WTC11 (cell line): ENCODE results near the gene UBE2F. TPM values are rescaled to one million over a fixed set of nuclear protein-coding genes. Genes with fewer than 3 reads are reported as not detected.

Experiments
- ATAC-seq: fragments of 200-7000 bp; cut with Tn5 transposase; 2 replicates; pipeline ENCODE4 v1.10.0; 2021; ENCODE audit warnings: mild to moderate bottlenecking, moderate library complexity
- CTCF ChIA-PET: fragments of 300-600 bp; sonication (Branson Sonifier 250); formaldehyde crosslinking; loops from one replicate; lab custom pipeline; 2021; ENCODE audit warnings: antibody characterized with exemption; lab: Charles Lee
- POLR2A ChIA-PET: fragments of 350-600 bp; sonication (Branson Sonifier 250); formaldehyde crosslinking; loops from one replicate; lab custom pipeline; 2021; ENCODE audit warnings: antibody characterized with exemption; lab: Charles Lee
- DNase-seq: peaks from one replicate; pipeline ENCODE4 v3.0.0; 2021; ENCODE audit warnings: low spot score
- H3K27ac Mint-ChIP-seq: 2 replicates; pipeline ENCODE4 v1.8.0; 2021; ENCODE audit warnings: mixed read lengths
- H3K27me3 Mint-ChIP-seq: 2 replicates; pipeline ENCODE4 v1.8.0; 2021; ENCODE audit warnings: low read depth, mild to moderate bottlenecking, moderate library complexity, mixed read lengths
- H3K36me3 Mint-ChIP-seq: 2 replicates; pipeline ENCODE4 v1.8.0; 2021; ENCODE audit warnings: mixed read lengths
- H3K4me1 Mint-ChIP-seq: 2 replicates; pipeline ENCODE4 v1.8.0; 2022; ENCODE audit warnings: mixed read lengths
- H3K4me3 Mint-ChIP-seq: 2 replicates; pipeline ENCODE4 v1.8.0; 2021; ENCODE audit warnings: mild to moderate bottlenecking, moderate library complexity, mixed read lengths
- H3K9me3 Mint-ChIP-seq: 2 replicates; pipeline ENCODE4 v1.8.0; 2021; ENCODE audit warnings: mixed read lengths
- AR ChIP-seq: fragments of 250-450 bp; sonication (Bioruptor Pico); IDR thresholded peaks from 2 replicates; pipeline ENCODE4 v1.9.0; 2021; ENCODE audit warnings: mild to moderate bottlenecking
- ATF1 ChIP-seq: sonication (generic); formaldehyde crosslinking; IDR thresholded peaks from 2 replicates; pipeline ENCODE4 v1.8.1; 2023; ENCODE audit warnings: mild to moderate bottlenecking, moderate library complexity, missing genetic modification reagents
- ATF6 ChIP-seq: sonication (generic); formaldehyde crosslinking; IDR thresholded peaks from 2 replicates; pipeline ENCODE4 v1.8.1; 2023; ENCODE audit warnings: mild to moderate bottlenecking, missing genetic modification reagents
- E2F4 ChIP-seq: sonication (generic); formaldehyde crosslinking; IDR thresholded peaks from 2 replicates; pipeline ENCODE4 v1.8.1; 2022; ENCODE audit warnings: low read depth, mild to moderate bottlenecking, moderate library complexity, missing genetic modification reagents, borderline replicate concordance
- FOXJ3 ChIP-seq: sonication (generic); formaldehyde crosslinking; IDR thresholded peaks from 2 replicates; pipeline ENCODE4 v1.9.0; 2021; ENCODE audit warnings: missing genetic modification reagents, mild to moderate bottlenecking, borderline replicate concordance
- FOXP1 ChIP-seq: sonication (generic); formaldehyde crosslinking; IDR thresholded peaks from 2 replicates; pipeline ENCODE4 v1.8.0; 2022; ENCODE audit warnings: missing genetic modification reagents, mild to moderate bottlenecking, moderate library complexity, borderline replicate concordance
- JAZF1 ChIP-seq: fragments of 250-450 bp; sonication (Bioruptor Pico); IDR thresholded peaks from 2 replicates; pipeline ENCODE4 v1.9.0; 2021; ENCODE audit warnings: moderate library complexity, mild to moderate bottlenecking, inconsistent platforms
- MAX ChIP-seq: sonication (generic); formaldehyde crosslinking; IDR thresholded peaks from 2 replicates; pipeline ENCODE4 v1.8.0; 2022; ENCODE audit warnings: mild to moderate bottlenecking, missing genetic modification reagents
- MLX ChIP-seq: sonication (generic); formaldehyde crosslinking; IDR thresholded peaks from 2 replicates; pipeline ENCODE4 v1.8.1; 2023; ENCODE audit warnings: mild to moderate bottlenecking, missing genetic modification reagents, moderate library complexity
- NR1H2 ChIP-seq: sonication (generic); formaldehyde crosslinking; IDR thresholded peaks from 2 replicates; pipeline ENCODE4 v1.9.0; 2021; ENCODE audit warnings: mild to moderate bottlenecking, moderate library complexity, missing genetic modification reagents
- NR2C2 ChIP-seq: sonication (generic); formaldehyde crosslinking; IDR thresholded peaks from 2 replicates; pipeline ENCODE4 v1.8.0; 2022; ENCODE audit warnings: mild to moderate bottlenecking, missing genetic modification reagents
- PREB ChIP-seq: sonication (generic); formaldehyde crosslinking; IDR thresholded peaks from 2 replicates; pipeline ENCODE4 v1.8.1; 2022; ENCODE audit warnings: mild to moderate bottlenecking, missing genetic modification reagents, moderate library complexity, borderline replicate concordance
- SOX15 ChIP-seq: fragments of 250-450 bp; sonication (Bioruptor Pico); IDR thresholded peaks from 2 replicates; pipeline ENCODE4 v1.9.0; 2021; ENCODE audit warnings: mild to moderate bottlenecking
- ZNF263 ChIP-seq: sonication (generic); formaldehyde crosslinking; IDR thresholded peaks from 2 replicates; pipeline ENCODE4 v1.8.1; 2022; ENCODE audit warnings: low read depth, mild to moderate bottlenecking, moderate library complexity, missing genetic modification reagents
- ZSCAN18 ChIP-seq: fragments of 250-450 bp; sonication (Bioruptor Pico); IDR thresholded peaks from 2 replicates; pipeline ENCODE4 v2.1.2; 2022; ENCODE audit warnings: mild to moderate bottlenecking, moderate library complexity
- total RNA-seq: library from RNA; stranded (reverse); gene quantifications from 3 replicates; pipeline ENCODE4 v1.2.3, GENCODE V29; 2021
- TF ChIP-seq, protein P1 (sequence below): fragments of 250-450 bp; sonication (Bioruptor Pico); conservative IDR thresholded peaks from 2 replicates; pipeline ENCODE4 v1.9.0; 2021; ENCODE audit warnings: mild to moderate bottlenecking

Gene UBE2F
- total RNA-seq, 1 experiment from 2014 or later, result 49.5 TPM

DNA sequence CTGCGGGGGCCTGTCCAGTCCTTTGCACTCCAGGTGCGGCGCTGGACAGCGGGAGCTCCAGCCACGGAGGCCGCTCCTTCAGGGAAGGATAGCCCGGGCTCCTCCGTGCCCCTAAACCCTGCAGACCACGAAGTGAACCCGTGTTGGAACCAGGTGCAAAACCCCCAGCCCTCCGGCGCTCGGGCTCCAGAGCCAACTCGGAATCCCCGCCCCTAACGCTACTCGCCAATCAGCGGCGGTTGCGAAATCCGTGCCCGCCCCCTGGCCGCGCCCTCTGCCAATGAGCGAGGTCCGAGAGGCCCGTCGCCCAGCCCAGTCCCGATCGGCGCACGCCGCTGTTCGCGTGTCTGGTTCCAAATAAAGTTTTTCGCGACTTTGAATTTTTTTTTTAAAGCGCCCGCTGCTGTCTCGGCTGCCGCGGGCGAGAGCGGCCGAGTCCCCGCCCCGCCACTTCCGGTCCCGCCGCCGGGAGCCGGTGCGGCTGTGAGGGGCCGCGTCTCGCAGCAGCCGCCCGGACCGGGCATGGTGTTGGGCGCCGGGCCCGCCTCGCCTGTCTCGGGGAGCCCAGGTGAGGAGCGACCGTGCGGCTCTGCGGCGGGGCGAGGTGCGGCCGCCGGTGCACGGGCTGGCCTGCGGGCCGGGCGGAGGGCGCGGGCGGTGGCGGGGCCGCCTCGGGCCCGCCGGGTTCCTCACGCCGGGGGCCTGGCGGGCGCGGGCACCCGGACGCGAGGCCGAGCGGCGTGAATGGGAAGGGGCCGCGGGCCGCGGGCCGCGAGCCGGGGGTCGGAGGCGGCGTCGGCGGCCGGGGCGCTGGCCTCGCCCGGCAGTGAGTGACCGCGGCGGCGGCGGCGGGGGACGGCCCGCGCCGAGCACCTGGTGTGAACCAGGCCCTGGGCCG is at the start of gene UBE2F (continued):
- no peak for TF ChIP-seq ZSCAN18 (CRISPR knock-in tag)
- TF ChIP-seq JAZF1 (CRISPR knock-in tag), result no peak
- no peak for TF ChIP-seq FOXJ3 (CRISPR knock-in tag)
- peak; percentile 57 for TF ChIP-seq MAX (CRISPR knock-in tag)
- TF ChIP-seq FOXP1 (CRISPR knock-in tag), result no peak
- TF ChIP-seq PREB (CRISPR knock-in tag), result no peak
- no peak for TF ChIP-seq E2F4

DNA sequence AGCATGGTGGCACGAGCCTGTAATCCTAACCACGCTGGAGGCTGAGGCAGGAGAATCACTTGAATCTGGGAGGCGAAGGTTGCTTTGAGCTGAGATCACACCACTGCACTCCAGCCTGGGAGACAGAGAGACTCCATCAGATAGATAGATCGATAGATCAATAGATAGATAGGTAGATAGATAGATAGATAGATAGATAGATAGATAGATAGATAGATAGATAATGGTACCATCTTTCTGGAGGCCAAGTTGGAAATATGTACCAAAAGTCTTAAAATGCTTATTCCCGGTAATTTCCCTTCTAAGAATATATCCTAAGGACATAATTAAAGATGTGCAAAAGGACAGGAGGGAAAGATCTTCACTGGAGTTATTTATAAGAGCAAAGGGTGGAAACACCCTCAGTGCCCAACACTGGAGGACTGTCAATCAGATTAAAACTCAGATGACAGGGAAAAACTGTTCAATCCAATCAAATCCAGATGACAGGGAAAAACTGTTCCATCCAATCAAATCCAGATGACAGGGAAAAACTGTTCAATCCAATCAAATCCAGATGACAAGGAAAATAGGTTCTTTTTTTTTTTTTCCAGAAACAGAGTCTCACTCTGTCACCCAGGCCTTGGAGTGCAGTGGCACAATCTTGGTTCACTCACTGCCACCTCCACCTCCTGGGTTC is 49.0 kb upstream of the UBE2F start:
- ChIA-PET POLR2A (no interaction called here), CTCF (no interaction called here)
- ATAC-seq (no peak), DNase-seq (no peak)
- H3K9me3 Mint-ChIP-seq, result no peaks in the 10 kb centered on the region
- H3K27me3 Mint-ChIP-seq, result peaks cover 2% of the 10 kb centered on the region; the same call in 1 of the 2 replicates
- no peaks in the 10 kb centered on the region for H3K4me1 Mint-ChIP-seq
- no peaks in the 10 kb centered on the region for H3K36me3 Mint-ChIP-seq
- no peak overlapping the region for H3K27ac Mint-ChIP-seq
- no peak overlapping the region for H3K4me3 Mint-ChIP-seq
- TF ChIP-seq ZNF263 (CRISPR knock-in tag), result no peak
- TF ChIP-seq FOXP1 (CRISPR knock-in tag), result no peak
- TF ChIP-seq NR2C2, result no peak
- no peak for TF ChIP-seq ATF6 (CRISPR knock-in tag)
- no peak for TF ChIP-seq MLX (CRISPR knock-in tag)
- TF ChIP-seq FOXJ3 (CRISPR knock-in tag), result no peak
- no peak for TF ChIP-seq ATF1 (CRISPR knock-in tag)
- TF ChIP-seq NR1H2 (CRISPR knock-in tag), result no peak
- TF ChIP-seq, protein P1, sequence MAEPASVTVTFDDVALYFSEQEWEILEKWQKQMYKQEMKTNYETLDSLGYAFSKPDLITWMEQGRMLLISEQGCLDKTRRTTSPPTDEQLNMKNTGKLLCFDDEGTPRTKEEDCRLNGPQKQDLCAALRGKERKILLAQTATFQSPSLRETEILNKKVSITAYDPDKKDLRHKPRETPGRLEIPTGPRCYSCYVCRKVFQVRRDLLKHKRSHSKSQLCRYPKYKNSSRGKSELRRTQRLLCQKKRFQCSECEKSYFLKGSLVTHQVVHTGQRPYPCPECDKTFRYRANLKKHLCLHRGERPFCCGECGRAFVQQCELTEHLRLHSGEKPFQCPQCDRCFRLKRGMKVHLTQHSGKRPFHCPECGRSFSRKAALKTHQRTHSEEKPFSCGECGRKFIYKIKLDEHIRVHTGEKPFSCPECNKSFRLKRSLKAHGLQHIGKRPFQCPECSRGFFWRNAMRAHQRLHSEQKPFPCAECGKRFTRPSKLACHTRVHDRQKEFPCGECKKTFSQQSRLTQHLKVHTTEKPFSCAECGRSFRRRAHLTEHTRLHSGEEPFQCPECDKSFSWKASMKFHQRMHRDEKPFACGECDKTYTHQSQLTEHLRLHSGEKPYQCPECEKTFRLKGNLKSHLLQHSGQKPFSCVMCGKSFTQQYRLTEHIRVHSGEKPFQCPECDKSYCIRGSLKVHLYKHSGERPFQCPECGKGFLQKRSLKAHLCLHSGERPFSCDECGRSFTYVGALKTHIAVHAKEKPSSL (CRISPR knock-in tag), result no peak
- no peak for TF ChIP-seq SOX15 (CRISPR knock-in tag)
- no peak for TF ChIP-seq PREB (CRISPR knock-in tag)
- TF ChIP-seq MAX (CRISPR knock-in tag), result no peak
- TF ChIP-seq AR (CRISPR knock-in tag), result no peak
